NCI-H2196 treated with DMSO at 0.1 percent for 48 hours (cell line): Measurements from ENCODE around the gene S100A1.
"Not testable (repeated sequence)": the region's sequence is repeated elsewhere in the genome, so short reads cannot be mapped to it uniquely, and the experiment has no call there.

Source experiments
- DNase-seq: peaks from one replicate; lab custom pipeline; 2025; ENCODE audit not compliant: unreplicated experiment; lab: John Stamatoyannopoulos, UW

S100A1 gene

DNA sequence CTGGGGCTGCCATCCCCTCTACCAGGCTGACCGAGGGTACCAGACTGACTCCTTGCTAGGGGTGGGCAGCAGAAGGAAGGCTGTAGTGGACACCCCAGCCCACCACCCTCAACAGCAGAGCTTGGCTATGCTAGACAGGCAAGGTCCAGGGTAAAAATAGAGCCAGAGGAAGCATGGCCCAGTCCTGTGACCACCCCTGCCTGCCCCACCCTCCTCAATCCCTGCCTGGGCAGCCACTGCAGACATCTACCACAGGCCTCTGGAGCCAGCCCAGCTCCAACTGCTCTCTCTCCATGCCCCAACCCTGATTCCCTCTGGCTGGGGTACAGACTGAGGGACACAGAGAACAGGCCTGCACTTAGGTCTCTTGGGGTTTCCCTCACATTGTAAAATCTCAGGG is 1.7 kb downstream of the S100A1 start:
- DNase-seq = no peak

DNA sequence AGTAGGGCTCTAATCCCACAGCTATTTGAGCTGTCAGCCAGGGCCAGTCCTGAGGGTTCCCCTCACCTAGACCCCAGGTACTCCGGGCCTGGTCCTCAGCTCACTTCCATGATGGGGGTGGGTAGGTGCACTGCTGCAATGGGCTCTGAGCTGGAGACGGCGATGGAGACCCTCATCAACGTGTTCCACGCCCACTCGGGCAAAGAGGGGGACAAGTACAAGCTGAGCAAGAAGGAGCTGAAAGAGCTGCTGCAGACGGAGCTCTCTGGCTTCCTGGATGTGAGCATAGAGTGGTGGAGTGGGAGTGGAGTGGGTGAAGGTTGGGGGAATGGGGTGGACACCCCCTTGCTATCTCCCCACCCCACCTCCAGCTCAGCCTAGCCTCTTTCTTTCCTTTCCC is 2.1 kb downstream of the S100A1 start:
- no peak for DNase-seq

DNA sequence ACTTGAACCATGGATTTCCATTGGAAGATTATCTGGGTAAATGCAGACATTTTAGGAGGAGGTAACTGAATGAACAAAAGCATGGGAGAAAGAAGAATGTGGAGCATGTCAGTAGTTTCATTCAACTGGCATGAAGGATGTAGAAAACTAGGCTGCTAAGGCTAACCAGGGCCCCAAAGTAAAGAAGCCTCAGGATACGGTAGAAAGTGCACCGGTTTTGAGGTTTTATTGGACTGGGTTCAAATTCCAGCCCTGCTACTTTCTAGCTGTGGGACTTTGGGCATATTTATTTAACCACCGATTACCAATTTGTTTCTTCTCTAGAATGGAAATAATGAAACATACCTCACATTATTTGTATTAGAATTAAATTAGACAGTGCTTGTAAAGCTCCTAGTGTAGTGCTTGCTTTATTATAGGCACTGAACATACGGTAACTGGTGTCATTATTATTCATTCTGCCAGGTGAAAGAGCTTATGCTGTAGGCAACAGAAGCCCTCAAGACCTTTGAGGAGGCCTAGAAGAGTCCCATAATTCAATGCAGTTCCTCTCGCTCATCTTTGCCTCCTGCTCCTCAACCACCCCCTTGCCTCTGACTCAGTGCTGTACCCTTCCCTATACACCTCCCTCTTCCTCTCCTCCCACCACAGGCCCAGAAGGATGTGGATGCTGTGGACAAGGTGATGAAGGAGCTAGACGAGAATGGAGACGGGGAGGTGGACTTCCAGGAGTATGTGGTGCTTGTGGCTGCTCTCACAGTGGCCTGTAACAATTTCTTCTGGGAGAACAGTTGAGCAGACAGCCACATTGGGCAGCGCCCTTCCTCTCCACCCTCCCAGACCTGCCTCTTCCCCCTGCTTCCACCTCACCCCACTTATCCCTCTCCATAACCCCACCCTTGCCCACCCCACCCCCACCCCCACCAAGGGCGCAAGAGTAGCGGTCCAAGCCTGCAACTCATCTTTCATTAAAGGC is 3.1 kb downstream of the S100A1 start:
- DNase-seq = no peak

DNA sequence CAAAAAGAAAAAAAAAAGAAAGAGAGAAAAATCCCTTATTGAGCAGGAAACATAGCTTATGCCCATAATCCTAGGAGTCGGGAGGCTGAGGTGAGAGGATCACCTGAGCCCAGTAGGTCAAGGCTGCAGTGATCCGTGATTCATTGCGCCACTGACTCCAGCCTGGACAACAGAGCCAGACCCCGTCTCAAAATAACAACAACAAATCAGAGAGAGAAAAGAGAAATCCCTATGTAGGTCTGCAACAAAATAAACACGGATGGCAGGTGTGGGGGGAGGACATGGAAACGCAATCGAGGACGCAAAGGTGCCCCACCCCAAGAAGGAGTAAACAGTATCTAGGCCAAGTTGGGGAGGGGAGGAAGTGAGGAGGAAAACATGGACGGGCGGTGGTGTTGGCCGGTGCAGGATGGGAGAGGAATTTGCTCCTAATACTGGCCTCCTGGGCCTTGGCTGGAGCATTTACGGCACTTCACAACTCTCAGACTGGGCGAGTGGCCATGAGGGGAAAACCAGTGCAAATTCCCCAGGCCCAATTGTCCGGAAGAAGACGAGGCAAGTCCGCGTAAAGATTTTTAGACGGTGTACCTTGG is 5.0 kb downstream of the S100A1 start:
- DNase-seq = peak; percentile 45

DNA sequence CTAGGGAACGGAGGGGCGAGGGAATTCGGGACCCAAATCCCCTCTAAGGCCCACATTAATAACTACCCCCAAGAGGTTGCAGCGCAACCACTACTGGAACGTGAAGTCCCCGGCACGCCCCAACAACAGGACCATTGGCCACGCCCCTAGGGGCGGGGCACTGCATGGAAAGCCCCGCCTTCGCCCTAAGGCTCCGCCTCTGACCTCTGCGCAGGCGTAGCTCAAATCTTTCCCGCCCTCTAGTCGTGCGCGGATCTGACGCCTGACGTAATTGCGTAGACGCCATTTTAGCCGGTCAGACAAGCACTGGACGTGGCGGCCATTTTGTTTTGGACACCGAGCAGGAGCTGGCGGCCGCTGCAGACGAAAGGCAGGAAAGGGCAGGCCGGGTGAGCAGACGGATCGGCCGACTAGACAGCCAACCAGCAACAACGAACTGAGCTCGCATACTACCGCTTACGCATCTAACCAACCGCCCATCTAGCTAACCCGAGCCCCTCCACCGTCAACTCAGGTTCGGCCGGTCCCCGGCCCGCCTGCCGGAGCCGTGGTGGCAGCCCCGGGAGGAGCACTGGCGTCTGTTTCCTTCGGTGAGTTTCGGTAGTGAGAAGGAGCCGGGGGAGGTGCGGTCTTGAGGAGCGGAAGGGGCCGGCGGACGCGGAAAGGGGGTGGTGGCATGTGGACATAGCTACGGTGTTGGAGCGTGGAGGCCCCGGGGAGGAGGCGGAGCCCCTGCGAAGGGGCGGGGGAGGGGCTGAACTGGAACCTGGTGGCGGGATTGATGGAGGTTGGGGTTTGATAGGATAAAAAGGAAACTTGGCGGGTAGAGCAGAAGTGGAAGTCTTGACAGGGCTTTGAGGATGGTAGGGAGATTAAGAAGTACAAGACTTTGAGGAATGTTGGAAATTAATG is 5.8 kb downstream of the S100A1 start, which contains the start of gene CHTOP:
Gene CHTOP, plus strand, starts transcription at position 313 of the 912 bp plus-strand sequence. CDS start 2,523 bp downstream, outside the sequence.
- DNase-seq = peak; percentile 86

DNA sequence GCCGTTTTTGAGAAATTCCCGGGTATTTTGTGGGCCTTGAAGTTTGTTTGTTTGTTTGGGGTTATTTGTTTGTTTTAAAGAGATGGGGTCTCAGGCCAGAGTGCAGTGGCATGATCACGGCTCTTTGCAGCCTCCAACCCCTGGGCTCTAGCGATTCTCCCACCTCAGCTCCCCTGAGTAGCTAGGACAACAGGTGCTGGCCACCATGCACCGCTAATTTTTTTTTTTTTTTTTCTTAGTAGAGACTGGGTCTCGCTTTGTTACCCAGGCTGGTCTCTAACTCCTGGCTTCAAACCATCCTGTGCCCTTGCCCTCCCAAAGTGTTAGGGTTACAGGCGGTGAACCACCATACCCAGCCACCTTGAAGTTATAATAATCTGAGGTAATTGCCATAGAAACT is 7.6 kb downstream of the S100A1 start:
- DNase-seq = no peak

DNA sequence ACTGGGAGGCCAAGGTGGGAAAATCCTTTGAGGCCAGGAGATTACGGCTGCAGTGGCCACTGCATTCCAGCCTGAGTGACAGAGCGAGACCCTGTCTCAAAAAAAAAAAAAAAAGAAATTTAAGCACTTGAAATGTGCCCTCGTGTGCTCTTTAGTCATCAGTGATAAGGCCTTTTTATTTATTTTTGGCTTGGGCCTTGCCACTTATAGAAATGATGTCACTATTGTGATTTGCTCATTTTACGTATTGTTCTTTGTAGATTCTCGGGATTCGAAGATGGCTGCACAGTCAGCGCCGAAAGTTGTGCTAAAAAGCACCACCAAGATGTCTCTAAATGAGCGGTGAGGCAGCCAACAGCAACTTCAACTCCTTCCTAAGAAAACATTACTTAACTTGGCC is 8.1 kb downstream of the S100A1 start:
- DNase-seq = no peak

DNA sequence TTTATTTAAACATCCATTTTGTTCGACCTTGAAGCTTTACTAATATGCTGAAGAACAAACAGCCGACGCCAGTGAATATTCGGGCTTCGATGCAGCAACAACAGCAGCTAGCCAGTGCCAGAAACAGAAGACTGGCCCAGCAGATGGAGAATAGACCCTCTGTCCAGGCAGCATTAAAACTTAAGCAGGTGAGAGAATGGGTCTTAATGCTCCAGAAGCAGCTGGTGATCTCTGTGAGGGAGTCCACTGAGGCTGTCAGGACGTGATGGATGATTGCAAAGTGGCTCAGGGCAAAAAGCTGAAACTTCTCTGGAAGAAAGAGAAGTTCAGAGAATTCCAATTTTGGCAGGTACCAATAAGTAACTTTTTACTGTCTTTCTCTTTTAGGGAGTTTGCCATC is 10.0 kb downstream of the S100A1 start:
- DNase-seq = no peak

DNA sequence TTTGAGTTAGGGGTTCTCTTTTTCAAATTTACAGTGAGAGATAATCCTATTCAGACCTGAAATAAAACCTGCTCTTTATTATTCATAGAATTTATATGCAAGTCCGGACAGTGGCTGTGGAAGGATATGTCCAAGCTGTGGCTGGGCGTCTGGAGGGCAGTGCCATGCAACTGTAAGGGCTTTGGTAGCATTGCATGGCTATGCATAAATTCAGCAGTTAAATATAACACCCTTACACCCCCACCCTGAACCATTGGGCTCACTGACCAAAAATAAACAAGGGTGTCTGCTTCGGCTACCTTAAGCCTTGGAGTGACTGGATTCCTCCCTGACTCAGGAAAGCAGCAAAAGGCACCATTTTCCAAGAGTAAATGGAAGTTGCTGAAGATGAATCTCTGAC is 11.0 kb downstream of the S100A1 start:
- DNase-seq = no peak

DNA sequence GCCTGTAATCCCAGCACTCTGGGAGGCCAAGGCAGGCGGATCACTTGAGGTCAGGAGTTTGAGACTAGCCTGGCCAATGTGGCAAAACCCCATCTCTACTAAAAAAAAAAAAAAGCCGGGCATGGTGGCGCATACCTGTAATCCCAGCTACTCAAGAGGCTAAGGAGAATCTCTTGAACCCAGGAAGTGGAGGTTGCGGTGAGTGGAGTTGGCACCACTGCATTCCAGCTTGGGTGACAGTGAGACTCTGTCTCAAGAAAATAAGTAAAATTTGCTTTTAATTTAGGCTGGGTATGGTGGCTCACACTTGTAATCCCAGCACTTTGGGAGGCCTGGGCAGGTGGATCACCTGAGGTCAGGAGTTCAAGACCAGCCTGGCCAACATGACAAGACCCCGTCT is 12.0 kb downstream of the S100A1 start:
- not testable (repeated sequence) for DNase-seq

DNA sequence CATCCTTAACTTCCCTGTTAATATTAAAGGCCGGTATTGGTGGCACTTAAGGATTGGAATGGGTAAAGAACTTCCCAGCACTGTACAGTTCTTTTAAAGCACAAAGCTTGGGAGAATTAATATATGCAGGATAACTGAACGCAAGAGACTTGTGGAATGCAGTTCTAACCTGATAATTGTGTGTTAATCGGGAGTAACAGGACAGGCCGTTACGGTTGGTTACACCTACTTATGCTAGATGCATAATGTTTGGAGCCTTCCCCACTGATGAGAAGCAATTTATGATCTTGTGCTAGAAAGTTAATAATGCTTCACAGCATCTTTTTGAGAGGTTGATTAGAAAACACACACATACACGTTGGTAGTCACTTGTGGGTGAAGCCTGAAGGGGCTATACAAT is 12.6 kb downstream of the S100A1 start:
- no peak for DNase-seq

DNA sequence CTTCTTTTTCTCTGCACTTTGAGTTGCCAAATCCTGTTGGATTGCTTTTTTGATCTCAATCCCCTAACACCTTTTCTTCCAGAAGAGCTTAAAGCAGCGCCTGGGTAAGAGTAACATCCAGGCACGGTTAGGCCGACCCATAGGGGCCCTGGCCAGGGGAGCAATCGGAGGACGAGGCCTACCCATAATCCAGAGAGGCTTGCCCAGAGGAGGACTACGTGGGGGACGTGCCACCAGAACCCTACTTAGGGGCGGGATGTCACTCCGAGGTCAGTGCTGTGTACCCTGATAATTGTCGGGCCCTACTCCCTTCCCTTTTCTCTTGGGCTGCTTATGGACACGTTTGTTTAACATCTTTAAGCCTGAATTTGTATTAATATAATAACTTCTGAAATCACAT is 13.9 kb downstream of the S100A1 start:
- DNase-seq = no peak

DNA sequence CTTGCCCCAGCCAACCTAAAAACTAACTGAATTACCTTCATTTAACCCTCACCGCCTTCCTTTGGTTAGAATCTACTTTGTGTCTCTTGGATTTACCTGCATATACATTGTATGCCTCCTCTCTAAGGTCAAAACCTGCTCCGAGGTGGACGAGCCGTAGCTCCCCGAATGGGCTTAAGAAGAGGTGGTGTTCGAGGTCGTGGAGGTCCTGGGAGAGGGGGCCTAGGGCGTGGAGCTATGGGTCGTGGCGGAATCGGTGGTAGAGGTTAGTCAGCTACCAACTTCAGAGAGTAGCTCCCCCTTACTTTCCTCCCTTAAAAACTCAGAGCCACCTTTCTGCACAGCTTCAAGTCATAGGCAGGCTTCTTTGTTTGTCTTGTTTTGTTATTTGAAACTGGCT is 14.9 kb downstream of the S100A1 start:
- no peak for DNase-seq

DNA sequence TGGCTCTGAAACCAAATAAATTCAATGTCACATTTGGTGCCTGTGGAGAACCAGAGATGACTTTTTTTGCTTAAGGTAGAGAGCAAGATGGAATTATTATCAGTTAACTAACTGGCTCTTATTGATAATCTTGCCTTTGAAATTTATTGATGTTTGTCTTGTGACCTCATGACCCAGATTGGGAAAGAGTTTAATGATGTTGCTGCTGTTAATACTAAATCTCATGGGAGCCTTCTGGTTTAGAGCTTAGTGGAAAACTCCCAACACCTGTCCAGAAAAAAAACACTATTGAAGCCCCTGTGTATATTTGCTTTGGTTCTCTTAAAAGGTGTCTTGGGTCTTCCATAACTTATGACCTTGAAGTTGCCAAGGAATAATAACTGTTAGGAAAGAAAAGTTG is 15.6 kb downstream of the S100A1 start:
- no peak for DNase-seq

DNA sequence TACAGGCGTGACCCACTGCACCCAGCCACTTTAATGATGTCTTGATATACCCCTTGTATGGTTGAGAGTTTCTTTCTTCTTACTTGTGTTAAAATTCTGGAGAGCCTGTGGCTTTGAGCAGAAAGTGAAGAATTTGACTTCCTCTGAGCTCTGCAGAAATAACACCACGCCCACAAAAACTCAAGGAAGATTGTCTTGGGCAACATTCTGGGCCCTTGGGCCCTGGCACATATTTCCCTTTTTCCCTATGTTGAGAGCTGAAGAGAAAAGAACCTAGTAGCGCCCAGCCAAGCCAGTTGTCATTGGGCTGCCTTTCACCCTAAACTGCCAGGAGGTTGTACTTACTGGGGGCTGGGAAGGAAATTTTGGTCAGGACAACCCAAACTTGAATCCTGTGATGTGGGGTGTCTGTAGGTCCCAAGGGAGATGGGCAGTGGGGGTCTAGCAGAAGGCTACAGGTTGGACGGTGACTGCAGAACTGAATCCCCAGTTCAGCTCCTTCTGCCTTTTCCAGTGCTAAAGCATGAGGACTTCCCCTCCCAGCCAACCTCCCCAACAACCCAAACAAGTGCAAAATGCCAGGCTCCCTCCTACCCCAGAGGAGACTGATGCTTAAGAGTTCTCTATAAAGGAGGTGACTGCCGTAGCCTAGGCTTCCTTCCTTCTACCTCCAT is 18.6 kb downstream of the S100A1 start:
- DNase-seq = no peak

DNA sequence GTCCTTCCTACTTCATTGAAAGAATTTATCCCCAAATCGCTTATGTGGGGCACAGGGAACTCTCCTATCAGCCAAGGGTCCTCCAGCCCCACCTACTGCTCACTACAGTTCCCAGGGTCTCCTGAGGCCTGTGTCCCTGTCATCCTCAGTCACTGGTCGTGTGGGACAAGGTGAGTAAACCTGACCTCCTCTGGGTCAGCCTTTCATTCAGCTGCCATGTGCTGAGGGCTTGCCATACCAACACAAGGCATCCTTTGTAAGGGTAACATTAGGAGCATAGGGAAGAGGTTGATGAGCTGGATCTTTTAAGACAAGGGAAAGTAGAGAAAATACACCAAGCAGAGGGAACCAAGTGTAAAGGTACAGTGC is 19.1 kb downstream of the S100A1 start:
- DNase-seq = no peak

DNA sequence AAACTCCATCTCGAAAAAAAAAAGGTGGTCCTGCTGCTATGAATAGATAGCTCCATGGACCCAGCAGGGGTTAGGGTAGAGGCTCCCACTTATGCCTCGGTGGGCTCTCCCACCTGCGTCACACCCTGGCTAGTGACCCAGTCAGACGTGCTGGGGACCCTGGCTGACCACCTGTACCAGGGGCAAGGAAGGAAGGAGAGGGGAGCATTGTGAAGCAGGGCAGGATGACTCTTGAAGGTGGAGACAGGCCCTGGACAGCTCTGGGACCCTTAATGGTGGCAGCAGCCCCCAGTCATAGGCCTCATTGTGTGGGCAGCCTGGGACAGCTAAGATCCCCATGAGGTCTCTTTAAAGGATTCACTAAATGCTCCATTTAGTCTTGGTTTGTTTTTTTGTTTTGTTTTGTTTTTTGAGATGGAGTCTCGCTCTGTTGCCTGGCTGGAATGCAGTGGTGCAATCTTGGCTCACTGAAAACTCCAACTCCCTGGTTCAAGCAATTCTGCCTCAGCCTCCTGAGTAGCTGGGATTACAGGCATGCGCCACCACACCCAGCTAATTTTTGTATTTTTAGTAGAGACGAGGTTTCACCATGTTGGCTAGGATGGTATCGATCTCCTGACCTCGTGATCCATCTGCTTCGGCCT is 19.9 kb downstream of the S100A1 start:
- DNase-seq = no peak

DNA sequence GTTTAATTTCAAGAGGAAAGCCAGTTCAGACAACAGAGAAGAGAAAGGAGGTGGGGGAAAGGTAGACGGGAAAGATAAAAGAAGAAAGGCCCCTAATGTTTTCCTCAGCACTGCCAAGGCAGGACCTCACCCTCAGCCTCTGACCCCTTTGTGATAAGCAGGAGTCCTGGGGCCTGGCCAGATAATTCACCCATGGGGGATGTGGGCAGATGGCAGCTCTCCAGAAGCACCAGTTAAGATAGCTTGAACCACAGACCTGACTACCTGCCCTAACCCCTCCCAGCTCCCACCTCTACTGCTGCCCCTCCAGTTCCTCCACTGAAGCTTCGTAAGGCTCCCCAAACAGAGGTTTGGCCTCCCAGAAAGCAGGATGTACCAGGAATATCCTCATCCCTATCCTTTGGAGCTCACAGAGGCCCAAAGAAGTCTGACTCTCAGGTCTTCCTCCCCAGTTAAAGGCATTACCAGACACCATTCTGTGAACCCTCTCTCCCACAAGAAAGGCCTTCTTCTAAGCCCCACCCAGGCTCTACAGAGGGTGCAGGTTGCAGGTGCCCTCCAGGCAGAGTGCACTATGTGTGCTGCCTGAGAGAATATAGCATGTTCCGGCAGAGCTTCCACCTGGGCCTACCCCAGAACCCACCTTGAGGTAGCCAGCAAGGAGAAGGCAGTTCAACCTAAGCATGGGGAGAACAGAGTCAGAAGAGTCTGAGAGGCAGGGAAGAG is 21.1 kb downstream of the S100A1 start:
- no peak for DNase-seq

DNA sequence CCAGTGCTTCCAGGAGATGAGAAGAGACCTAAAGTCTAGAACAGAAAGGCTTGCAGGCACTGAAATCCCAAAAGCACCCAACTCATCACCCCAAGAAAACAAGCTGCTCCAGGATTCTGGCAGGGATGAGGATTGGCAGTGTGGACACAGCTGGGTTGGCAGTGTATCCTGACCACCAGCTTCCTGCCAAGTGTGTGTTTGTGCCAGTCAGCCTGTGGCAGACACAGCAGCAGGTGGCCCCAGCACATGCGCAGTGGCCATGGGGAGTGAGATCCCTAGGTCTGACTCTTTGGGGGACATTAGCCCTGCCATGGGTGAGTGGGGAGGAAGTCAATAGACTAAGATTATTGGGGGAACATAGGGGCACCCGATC is 21.6 kb downstream of the S100A1 start:
- DNase-seq = peak; percentile 82

DNA sequence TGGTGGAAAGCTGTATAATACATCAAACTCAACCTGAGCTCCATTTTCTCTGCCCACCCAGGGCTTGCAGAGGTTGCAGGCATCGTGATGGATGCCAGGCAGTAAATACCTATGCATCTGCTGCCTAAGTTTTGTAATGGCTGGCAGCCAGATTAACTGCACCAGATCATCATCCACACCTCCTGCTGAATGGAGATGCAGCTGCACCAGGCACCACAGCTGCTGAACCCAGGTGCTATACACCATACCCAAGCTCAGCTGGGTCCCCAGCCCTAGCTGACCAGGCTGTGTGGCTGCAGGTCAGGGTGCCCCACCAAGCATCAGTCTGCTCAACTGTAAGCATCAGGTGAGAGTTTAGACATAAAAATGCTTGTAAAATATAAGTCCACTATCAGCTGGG is 23.5 kb downstream of the S100A1 start:
- no peak for DNase-seq
